Measurements from ENCODE around the gene KRTAP4-11. TPM values are rescaled to one million over a fixed set of nuclear protein-coding genes. Genes with fewer than 3 reads are reported as not detected.
A peak's percentile ranks its signal among the peaks of the same experiment; 100 is the strongest.
"Not testable (repeated sequence)": the region's sequence is repeated elsewhere in the genome, so short reads cannot be mapped to it uniquely, and the experiment has no call there.

The KRTAP4-11 gene
- not detected for total RNA-seq

GRCh38 chr17:41117846-41118386, at the start of gene KRTAP4-11:
TSS of gene KRTAP4-11 (minus strand) at chr17:41118373. CDS start at chr17:41118315, 58 bp downstream.
- H3K36me3 ChIP-seq; H3K4me3 ChIP-seq; H3K4me1 ChIP-seq; H3K27ac ChIP-seq; H3K9me3 ChIP-seq; H3K27me3 ChIP-seq; ATAC-seq (ENCODE audit: low FRiP score in 2 of 2): not testable (repeated sequence)
- 78 to 79% methylated on average over 10 of the region's 10 CpGs for WGBS, 2 donors
- DNase-seq: peak in 1 of 2 donors; percentile 68

GRCh38 chr17:41167561-41167960, 49.4 kb upstream of the KRTAP4-11 start:
- 81 to 89% methylated on average over 5 to 7 of the region's 7 CpGs for WGBS, 2 donors
- Histone ChIP-seq H3K4me1 (no peaks in the 10 kb centered on the region), H3K36me3 (no peaks in the 10 kb centered on the region), H3K27ac (no peak overlapping the region), H3K27me3 (no peaks in the 10 kb centered on the region), H3K4me3 (no peak overlapping the region), H3K9me3 (no peaks in the 10 kb centered on the region)
- DNase-seq (peak in 1 of 2 donors; percentile 50), ATAC-seq (ENCODE audit: low FRiP score in 2 of 2) (no peak)
- TF ChIP-seq POLR2A (IDR thresholded peaks at IDR 0.05) (no peak), EP300 (IDR thresholded peaks at IDR 0.05) (no peak), POLR2AphosphoS5 (IDR thresholded peaks at IDR 0.05) (no peak), CTCF (IDR thresholded peaks at IDR 0.05) (no peak)

GRCh38 chr17:41163828-41164227, 45.7 kb upstream of the KRTAP4-11 start:
- Histone ChIP-seq H3K36me3 (no peaks in the 10 kb centered on the region), H3K4me1 (no peaks in the 10 kb centered on the region), H3K9me3 (no peaks in the 10 kb centered on the region), H3K27me3 (no peaks in the 10 kb centered on the region), H3K27ac (no peak overlapping the region), H3K4me3 (no peak overlapping the region)
- 62 to 73% methylated on average over 7 of the region's 7 CpGs for WGBS, 2 donors
- ATAC-seq (ENCODE audit: low FRiP score in 2 of 2): no peak
- TF ChIP-seq POLR2AphosphoS5 (IDR thresholded peaks at IDR 0.05) (no peak), EP300 (IDR thresholded peaks at IDR 0.05) (no peak), POLR2A (IDR thresholded peaks at IDR 0.05) (no peak)
- DNase-seq: no peak

- no peaks in the 10 kb centered on the region for H3K9me3 ChIP-seq
- no peak within 1 kb of the TSS for H3K27ac ChIP-seq
- H3K36me3 ChIP-seq: no peaks in the 10 kb centered on the region
- 85 to 89% methylated on average over 1 of the region's 1 CpG for WGBS, 2 donors
- H3K4me1 ChIP-seq: no peaks in the 10 kb centered on the region
- H3K4me3 ChIP-seq: no peak within 1 kb of the TSS
- H3K27me3 ChIP-seq: no peaks in the 10 kb centered on the region
- TF ChIP-seq CTCF (IDR thresholded peaks at IDR 0.05) (no peak), POLR2AphosphoS5 (IDR thresholded peaks at IDR 0.05) (no peak), POLR2A (IDR thresholded peaks at IDR 0.05) (no peak), EP300 (IDR thresholded peaks at IDR 0.05) (no peak)
- no peak for ATAC-seq (ENCODE audit: low FRiP score in 2 of 2)
- DNase-seq: no peak
Measured at GRCh38 chr17:41160648-41161047, 42.5 kb upstream of the KRTAP4-11 start, which contains the start of gene KRTAP4-4. TSS of gene KRTAP4-4 (minus strand) at chr17:41160748. CDS start at chr17:41160691, 57 bp downstream.

GRCh38 chr17:41160190-41160589, 42.0 kb upstream of the KRTAP4-11 start:
- 73 to 100% methylated on average over 1 to 2 of the region's 3 CpGs for WGBS, 2 donors
- not testable (repeated sequence) for ATAC-seq (ENCODE audit: low FRiP score in 2 of 2); H3K4me3 ChIP-seq; H3K27me3 ChIP-seq; H3K4me1 ChIP-seq; H3K9me3 ChIP-seq; H3K36me3 ChIP-seq; H3K27ac ChIP-seq
- peak in 1 of 2 donors; percentile 58 for DNase-seq

- no peaks in the 10 kb centered on the region for H3K27me3 ChIP-seq
- WGBS, 2 donors: 3 to 12% methylated on average over 2 of the region's 2 CpGs
- H3K27ac ChIP-seq: no peak overlapping the region
- ATAC-seq (ENCODE audit: low FRiP score in 2 of 2) (no peak), DNase-seq (no peak)
- H3K4me3 ChIP-seq: no peak overlapping the region
- H3K36me3 ChIP-seq: no peaks in the 10 kb centered on the region
- TF ChIP-seq EP300 (IDR thresholded peaks at IDR 0.05) (no peak), CTCF (IDR thresholded peaks at IDR 0.05) (no peak), POLR2A (IDR thresholded peaks at IDR 0.05) (no peak), POLR2AphosphoS5 (IDR thresholded peaks at IDR 0.05) (no peak)
- no peaks in the 10 kb centered on the region for H3K9me3 ChIP-seq
- no peaks in the 10 kb centered on the region for H3K4me1 ChIP-seq
Measured at GRCh38 chr17:41153856-41154255, 35.7 kb upstream of the KRTAP4-11 start.
